ENCODE results near the gene ITGB1BP1.
"Not testable (repeated sequence)": the region's sequence is repeated elsewhere in the genome, so short reads cannot be mapped to it uniquely, and the experiment has no call there.

ITGB1BP1 gene

GRCh38 chr2:9400268-9401058 lies 22.9 kb downstream of the ITGB1BP1 start:
- DNase-seq = no peak

- DNase-seq = no peak
Measured at GRCh38 chr2:9398881-9399780, 24.2 kb downstream of the ITGB1BP1 start.

DNA sequence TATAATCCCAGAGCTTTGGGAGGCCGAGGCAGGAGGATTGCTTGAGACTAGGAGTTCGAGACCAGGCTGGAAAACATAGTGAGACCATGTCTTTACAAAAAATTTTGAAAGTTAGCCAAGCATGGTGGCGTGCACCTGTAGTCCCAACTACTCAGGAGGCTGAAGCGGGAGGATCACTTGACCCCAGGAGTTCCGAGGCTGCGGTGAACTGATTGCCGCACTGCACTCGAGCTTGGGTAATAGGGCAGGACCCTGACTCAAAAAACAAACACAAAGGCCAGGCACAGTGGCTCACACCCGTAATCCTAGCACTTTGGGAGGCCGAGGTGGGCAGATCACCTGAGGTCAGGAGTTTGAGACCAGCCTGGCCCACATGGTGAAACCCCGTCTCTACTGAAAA lies 25.1 kb downstream of the ITGB1BP1 start:
- DNase-seq = not testable (repeated sequence)

GRCh38 chr2:9397201-9397600 lies 26.1 kb downstream of the ITGB1BP1 start:
- DNase-seq = no peak

DNA sequence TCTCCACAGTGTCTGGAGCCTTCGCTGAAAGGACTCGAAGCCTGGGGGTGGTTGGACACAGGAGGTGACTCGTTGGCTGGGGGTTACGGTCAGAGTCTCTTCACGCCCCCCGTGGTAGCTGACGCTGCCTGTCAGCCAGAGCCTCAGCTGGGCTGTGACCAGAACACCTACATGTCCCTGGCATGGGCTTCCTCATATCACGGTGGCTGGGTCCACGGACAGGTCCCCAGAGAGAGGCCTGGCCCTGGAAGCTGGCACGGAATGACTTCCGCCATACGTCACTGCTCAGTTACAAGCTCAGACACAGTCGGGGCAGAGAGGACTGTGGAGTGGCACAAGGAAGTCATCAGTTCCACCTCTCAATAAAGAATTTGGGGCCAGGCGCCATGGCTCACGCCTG lies 28.5 kb downstream of the ITGB1BP1 start:
- no peak for DNase-seq

DNA sequence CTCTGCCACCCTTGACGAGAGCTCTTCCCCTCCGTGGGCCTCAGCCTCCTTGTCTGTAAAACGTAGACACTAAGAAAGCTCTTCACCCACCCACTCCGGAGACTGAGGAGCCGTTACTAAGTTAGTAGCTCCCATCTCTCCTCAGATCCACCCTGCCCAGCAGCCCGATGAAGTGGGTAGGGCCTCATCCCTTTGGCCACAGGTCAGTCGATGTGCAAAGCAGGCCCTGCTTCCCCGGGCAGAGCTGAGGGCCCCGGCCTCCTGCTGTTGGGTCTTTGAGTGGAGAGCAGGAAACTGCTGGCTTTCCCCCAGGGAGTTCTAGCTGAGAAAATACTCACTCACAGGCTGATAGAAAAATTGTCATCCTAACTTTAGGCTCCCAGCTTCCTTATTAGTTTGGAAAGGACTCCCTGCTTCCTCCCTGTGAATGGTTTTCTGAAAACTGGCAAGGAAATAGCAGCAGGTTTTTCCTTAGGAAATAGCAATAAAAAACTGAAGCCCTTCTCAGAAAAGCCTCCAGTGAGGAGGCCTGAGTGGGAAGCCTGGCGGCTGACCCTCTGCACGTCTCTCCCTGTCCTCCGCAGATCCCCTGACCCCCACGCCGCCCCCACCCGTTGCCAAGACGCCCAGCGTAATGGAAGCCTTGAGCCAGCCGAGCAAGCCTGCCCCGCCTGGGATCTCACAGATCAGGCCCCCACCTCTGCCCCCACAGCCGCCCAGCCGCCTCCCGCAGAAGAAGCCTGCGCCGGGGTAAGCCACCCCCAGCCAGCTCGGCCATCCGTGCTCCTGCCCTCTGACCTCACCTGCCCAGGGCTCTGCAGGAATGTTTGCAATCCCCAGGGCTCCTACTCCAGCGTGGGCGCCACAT lies 30.2 kb downstream of the ITGB1BP1 start:
- DNase-seq = no peak

DNA sequence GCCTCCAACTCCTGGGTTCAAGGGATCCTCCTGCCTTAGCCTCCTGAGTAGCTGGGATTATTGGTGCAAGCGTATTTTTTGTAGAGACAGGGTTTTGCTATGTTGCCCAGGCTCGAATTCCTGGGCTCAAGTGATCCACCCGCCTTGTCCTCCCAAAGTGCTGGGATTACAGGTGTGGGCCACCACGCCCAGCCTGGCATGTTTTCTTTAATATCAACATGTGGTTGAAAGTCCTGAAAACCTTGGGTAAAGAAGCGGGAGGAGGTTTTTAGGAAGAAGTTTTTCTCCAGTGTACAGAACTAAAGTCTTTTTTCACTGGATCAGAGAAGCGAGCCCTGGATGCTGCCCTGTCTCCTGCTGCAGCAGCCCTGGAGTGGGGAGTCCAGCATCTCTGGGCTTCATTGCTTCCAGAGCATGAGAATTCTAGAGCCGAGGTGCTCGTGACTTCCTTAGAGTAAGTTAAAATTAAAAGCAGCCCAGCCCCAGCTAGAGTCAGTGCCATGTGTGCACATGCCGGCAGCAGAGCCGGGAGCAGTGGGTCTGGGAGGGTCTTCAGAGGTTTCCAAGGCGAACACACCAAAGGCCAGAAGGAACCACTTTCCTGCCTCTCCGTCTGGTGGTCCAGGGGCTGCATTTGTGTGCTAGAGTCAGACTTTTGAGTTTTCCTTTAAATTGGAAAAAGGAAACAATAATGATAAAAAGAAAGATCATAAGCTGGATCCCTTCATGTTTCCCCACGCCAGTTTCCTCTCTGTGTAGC lies 31.2 kb downstream of the ITGB1BP1 start:
- DNase-seq = no peak

GRCh38 chr2:9390991-9391390 lies 32.3 kb downstream of the ITGB1BP1 start:
- DNase-seq = no peak

DNA sequence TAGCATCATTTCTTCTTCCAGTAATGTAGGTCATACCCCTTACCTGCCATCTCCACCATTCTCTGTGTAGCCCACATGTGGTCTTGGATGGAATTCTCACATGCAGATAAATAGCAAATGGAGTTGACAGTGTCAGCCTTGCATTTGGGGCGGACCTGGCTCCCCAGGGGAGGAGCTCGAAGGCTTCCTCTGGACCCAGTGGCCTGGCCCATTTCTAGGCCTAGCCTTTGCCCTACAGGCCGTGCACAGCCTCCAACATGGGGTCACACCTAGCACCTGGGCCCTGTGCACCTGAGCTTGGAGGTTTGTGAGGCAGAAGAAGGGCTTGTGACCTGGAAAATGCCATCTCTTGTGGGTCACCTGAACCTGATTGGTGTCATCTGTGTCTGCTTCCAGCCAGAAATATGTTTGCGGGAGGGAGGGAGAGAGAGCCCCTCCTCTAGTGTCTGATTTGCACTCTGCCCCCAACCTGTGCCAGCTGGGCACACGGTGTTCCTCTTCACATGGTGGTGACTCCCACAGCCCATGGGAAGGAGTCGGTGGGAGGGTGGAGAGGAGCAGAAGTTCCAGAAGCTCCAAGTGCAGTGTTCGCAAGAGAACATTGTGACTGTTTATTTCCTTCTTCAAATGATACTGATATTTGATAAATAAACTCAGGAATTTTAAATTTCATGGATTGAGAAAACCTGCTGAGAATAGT lies 33.0 kb downstream of the ITGB1BP1 start:
- DNase-seq = no peak

DNA sequence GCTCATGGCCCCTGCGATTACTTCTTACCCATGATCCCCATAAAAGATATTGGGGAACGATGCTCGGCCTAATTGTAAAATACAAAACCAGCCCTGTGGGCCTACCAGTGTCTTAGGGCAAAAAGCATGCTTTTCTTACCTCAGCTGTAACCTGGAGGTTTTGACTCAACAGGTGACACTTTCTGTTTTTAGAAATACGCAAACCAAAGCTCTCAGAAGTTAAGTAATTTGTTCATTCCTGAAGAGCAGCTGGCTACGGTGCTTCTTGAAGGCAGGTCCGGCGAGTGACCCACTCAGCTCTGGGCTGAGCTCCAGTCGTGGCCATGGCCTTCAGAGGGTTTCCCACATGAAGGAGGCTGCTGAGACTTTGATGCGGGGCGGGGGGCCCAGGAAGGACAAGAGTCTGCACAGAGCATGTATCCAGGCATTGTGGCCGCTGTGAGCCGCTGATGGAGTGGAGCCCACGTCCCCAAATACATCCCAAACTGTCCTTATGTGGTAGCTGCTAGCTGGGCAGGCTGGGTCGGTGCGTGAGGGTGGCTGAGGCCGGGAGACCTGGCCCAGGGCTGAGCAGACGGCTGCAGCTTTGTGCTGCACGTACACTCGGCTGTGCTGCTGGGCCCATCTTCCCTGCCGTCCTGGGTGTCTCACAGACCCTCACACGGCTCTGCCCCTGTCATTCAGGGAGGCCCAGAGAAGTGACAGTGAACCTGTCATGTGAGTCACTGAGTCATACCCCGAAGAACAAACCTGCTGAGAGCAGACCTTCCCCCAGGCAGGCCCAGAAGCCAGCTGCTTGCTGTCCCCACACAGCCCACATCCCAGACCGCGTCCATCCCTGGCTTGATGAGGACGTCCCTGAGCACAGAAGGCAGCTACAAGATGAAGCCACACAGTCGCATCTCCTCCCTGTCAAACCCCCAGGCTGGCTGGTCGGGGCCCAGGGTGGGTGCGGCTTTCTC lies 34.1 kb downstream of the ITGB1BP1 start:
- no peak for DNase-seq

DNA sequence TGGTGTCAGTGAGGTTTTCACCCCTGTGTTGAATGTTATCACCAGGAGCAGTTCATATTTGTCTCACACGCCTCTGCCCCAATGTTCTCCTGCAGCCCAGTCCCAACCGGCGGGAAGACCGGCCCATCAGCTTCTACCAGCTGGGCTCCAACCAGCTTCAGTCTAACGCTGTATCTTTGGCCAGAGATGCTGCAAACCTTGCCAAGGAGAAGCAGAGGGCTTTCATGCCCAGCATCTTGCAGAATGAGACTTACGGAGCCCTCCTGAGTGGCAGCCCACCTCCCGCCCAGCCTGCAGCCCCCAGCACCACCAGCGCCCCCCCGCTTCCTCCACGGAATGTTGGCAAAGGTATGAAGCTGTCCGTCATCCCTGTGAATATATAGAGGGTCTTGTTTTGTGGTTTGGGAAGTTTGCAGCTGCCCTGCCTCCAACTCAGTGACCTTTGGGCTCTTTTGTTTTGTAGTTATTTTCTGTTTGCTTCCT lies 35.1 kb downstream of the ITGB1BP1 start:
- DNase-seq = no peak

- no peak for DNase-seq
Measured at GRCh38 chr2:9385841-9386240, 37.5 kb downstream of the ITGB1BP1 start.

GRCh38 chr2:9384521-9384920 lies 38.8 kb downstream of the ITGB1BP1 start:
- no peak for DNase-seq

GRCh38 chr2:9382604-9383235 lies 40.6 kb downstream of the ITGB1BP1 start:
- DNase-seq = no peak

DNA sequence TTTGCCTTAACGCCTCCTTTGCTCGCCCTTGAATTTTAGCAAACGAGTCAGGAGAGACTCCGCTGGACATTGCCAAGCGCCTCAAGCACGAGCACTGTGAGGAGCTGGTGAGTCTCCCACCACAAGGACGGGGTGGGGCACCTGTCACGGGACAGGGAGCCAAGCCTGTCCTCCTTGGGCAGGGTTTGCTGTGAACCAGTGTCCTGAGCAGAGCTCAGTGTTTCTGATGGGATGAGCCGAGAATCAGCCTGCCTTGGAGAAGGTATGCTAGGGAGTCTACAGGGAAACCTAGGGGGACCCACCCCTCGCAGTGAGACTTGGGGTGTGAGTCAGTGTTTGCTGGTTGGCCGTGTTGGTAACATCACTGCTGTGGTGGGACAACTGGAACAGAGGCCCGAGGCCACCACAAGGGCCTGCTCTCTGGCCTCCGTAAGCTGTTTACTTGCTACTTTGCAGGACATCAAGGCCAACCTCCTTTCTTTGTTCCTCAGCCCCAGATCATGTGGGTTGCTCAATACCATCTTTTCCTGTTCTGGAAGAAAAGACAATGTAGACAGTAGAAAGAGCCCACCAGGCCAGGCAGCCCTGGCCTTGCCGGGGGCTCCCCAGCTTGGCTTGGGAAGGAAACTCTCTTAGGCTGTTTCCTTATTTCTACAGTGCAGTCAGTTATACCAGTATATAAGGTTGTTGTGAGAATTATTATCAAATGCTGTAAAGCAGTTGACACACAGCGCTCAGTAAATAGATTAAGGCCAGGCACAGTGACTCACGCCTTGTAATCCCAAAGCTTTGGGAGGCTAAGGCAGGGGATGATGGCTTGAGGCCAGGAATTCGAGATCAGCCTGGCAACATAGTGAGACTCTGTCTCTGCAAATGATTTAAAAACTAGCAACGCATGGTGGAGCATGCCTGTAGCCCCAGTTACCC lies 42.4 kb downstream of the ITGB1BP1 start:
- no peak for DNase-seq

DNA sequence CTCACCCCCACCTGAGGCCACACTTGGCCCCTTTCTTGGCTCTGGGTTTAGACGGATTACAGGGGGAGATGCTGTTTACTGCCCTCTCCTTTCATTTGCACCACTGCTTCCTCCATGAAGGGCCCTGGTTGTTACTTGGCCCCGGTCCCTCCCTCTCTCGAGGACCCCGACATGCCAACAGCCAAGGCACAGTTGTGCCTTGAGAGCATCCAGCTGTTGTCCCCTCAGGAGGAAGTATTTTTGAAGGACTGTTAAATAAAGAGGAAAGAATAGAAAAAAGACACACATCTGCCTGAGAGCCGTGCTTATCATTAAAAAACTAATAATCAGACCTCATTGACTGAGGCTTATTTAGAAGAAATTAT lies 44.0 kb downstream of the ITGB1BP1 start:
- DNase-seq = no peak

GRCh38 chr2:9378433-9379390 lies 44.6 kb downstream of the ITGB1BP1 start:
- DNase-seq = no peak
